ENCODE data around the gene ENDOU.

Gene ENDOU

DNA sequence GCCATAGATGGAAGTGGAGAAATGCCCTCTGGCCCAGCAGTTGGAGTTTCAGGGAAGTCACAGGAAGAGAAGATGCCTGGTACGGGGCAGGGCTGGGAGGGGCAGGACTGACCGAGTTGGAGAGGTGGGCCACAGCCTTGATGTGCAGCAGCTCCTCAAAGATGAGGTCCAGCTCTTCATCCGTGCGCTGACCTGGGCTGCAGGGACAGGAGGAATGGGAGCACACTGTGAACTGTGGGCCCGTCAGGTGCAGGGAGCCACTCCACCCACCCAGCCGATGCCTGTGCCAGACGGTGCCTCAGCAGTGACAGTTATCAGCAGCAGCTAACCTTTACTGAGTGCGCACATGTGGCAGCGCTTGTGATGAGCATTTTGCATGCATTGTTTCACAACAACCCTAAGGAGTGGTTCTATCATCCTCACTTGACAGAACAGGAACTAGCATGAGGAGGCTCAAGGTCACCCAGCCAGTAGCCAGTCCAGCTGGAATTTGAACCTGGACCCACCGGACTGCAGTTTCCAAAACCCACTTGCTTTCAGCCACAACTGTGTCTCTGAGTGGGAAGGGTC is 25.0 kb upstream of the ENDOU start:
- Histone ChIP-seq H3K27me3 (no peaks in the 10 kb centered on the region), H3K4me1 (peaks cover 30% of the 10 kb centered on the region), H3K4me3 (ENCODE audit: low read depth, low read length) (no peak overlapping the region), H3K9me3 (no peaks in the 10 kb centered on the region), H3K36me3 (no peaks in the 10 kb centered on the region)
- TF ChIP-seq, protein P1, sequence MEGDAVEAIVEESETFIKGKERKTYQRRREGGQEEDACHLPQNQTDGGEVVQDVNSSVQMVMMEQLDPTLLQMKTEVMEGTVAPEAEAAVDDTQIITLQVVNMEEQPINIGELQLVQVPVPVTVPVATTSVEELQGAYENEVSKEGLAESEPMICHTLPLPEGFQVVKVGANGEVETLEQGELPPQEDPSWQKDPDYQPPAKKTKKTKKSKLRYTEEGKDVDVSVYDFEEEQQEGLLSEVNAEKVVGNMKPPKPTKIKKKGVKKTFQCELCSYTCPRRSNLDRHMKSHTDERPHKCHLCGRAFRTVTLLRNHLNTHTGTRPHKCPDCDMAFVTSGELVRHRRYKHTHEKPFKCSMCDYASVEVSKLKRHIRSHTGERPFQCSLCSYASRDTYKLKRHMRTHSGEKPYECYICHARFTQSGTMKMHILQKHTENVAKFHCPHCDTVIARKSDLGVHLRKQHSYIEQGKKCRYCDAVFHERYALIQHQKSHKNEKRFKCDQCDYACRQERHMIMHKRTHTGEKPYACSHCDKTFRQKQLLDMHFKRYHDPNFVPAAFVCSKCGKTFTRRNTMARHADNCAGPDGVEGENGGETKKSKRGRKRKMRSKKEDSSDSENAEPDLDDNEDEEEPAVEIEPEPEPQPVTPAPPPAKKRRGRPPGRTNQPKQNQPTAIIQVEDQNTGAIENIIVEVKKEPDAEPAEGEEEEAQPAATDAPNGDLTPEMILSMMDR (IDR thresholded peaks at IDR 0.05; ENCODE audit: low read depth, low read length), result no peak
- DNase-seq, result no peak

DNA sequence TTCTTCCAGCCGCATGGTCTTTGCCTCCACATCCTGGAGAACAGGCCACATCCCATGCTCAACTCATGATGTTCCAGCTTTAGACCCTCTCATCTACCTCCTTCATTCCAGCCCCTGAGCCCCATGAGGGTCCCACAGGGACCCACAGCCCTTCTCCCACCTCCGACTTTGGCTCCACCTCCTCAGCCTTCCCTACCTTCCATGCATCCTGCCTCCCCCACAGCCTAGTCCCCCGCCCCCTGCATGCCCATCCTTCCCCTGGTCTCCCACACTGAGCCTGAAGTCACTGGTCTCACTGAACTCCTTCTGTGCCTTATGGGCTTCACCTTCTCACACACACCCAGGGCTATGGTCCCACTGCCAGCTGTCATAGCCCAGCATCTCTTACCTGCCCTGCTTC is 23.6 kb upstream of the ENDOU start:
- Histone ChIP-seq H3K9me3 (no peaks in the 10 kb centered on the region), H3K36me3 (no peaks in the 10 kb centered on the region), H3K4me3 (ENCODE audit: low read depth, low read length) (no peak overlapping the region), H3K4me1 (peaks cover 16% of the 10 kb centered on the region), H3K27me3 (no peaks in the 10 kb centered on the region)
- DNase-seq, result no peak
- TF ChIP-seq, protein P1 (IDR thresholded peaks at IDR 0.05; ENCODE audit: low read depth, low read length), result no peak

DNA sequence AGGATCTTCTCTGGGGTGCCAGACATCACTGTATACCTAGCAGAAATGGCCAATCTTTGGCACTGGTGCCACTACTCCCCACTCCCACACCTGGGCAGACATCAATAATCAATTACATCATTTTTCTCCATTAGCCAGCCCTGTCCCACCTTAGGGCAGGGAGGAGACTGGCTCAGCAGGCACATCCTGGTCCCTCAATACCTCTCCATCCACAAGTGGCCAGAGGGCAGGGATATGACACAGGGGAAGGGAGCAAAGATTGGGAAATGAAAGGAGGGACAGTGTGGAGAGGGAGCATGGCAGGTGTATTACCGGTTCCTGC is 23.2 kb upstream of the ENDOU start:
- Histone ChIP-seq H3K4me3 (ENCODE audit: low read depth, low read length) (no peak overlapping the region), H3K4me1 (peaks cover 12% of the 10 kb centered on the region), H3K27me3 (no peaks in the 10 kb centered on the region), H3K9me3 (no peaks in the 10 kb centered on the region), H3K36me3 (no peaks in the 10 kb centered on the region)
- TF ChIP-seq, protein P1 (IDR thresholded peaks at IDR 0.05; ENCODE audit: low read depth, low read length), result no peak
- no peak for DNase-seq

DNA sequence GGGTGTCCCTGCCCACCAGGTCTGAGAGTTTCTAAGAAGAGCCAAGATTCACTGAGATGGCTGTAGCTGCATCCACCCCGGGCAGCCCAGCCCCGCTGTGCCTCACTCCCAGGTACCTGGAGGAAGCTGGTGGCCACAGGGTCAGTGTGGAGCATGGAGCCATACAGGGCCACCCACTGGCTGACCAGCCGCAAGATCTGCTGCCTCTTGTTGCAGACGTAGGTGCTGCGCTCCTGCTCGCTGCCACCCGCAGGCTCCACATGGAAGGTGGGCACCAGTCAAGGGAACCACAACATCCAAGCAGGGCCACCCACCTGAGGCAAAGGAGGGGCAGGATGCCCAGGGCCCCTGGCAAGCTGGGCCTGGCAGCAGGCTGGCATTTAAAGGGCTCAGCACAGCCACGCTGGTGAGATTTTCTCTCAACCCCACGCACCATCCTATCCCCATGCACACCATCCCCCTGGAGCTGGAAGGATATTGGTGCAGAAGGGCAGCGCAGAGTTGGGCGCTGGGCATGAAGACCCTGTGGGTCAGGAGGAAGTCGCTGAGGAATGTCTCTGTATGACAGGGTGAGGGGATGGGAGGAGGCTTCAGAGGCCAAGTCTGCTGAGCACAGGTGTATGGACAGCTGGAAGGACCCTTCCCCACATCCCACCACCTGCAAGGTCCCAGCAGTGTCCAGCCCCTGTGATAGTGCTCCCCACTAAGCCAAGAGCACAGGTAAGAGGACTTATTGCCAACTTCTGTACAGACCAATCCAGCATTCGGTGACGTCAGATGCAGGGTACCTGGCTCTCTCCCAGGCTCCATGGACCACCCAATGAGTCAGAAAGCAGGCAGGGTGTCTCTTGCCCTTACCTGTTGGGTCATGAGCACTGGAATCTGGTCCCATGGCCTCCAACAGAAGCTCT is 22.6 kb upstream of the ENDOU start:
- Histone ChIP-seq H3K27me3 (no peaks in the 10 kb centered on the region), H3K4me3 (ENCODE audit: low read depth, low read length) (no peak overlapping the region), H3K36me3 (no peaks in the 10 kb centered on the region), H3K9me3 (no peaks in the 10 kb centered on the region), H3K4me1 (peaks cover 6% of the 10 kb centered on the region)
- DNase-seq, result no peak
- TF ChIP-seq, protein P1 (IDR thresholded peaks at IDR 0.05; ENCODE audit: low read depth, low read length), result no peak

DNA sequence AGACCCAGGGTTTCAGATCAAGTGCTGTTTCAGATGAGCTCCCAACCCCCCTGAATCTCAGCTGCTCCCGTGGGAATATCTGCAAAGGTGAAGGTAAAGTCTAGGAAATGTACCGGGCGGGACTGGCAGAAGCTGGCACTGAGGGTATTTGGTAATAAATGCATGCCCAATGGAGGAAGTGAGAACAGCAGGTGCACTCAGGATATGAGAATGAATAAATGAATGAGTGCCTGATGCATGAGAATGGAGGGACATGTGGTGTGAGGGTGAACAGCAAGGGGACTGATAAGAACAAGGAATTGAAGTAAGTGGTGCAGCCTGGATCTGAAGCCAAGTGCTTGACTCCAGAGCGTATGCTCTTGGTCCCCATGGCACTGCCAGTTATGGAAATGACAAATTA is 21.8 kb upstream of the ENDOU start:
- no peaks in the 10 kb centered on the region for H3K36me3 ChIP-seq
- H3K4me3 ChIP-seq (ENCODE audit: low read depth, low read length), result no peak overlapping the region
- no peaks in the 10 kb centered on the region for H3K27me3 ChIP-seq
- H3K4me1 ChIP-seq, result no peaks in the 10 kb centered on the region; the same call in 1 of the 2 replicates
- no peak for DNase-seq
- TF ChIP-seq, protein P1 (IDR thresholded peaks at IDR 0.05; ENCODE audit: low read depth, low read length), result no peak
- no peaks in the 10 kb centered on the region for H3K9me3 ChIP-seq

DNA sequence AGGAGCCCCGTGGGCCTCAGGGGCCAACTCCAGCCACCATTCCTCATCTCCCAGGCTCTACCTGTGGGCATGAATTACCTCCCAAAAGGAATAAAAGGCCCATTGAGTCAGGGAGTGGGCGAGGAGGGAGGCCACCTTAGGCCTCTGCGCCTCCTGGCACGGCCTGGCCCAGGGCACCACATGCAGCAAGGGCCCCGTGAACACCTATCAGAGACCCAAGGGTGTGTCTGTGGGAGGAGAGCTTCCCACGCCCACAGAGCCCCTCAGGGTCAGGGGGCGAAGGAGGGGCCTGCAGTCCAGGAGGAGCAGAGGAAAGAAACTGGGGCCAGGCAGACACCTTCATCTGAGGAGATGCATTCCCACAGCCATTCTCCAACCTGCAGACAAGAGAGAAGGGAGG is 21.2 kb upstream of the ENDOU start:
- H3K4me3 ChIP-seq (ENCODE audit: low read depth, low read length), result no peak overlapping the region
- no peak for DNase-seq
- no peaks in the 10 kb centered on the region for H3K27me3 ChIP-seq
- H3K4me1 ChIP-seq, result no peaks in the 10 kb centered on the region
- TF ChIP-seq, protein P1 (IDR thresholded peaks at IDR 0.05; ENCODE audit: low read depth, low read length), result no peak
- no peaks in the 10 kb centered on the region for H3K36me3 ChIP-seq
- no peaks in the 10 kb centered on the region for H3K9me3 ChIP-seq
